SU-DHL-6 (cell line): ENCODE data around the gene ERBB4.

Experiments
- H2AFZ ChIP-seq: fragments of 200-600 bp; sonication (generic); 2 replicates; pipeline ENCODE4 v1.6.1; 2014; ENCODE audit warnings: low read depth, mild to moderate bottlenecking, moderate library complexity, mixed read lengths, antibody characterized with exemption, low read length; ENCODE audit not compliant: severe bottlenecking
- H3F3A ChIP-seq: fragments of 200-600 bp; shearing (Covaris generic); 2 replicates; pipeline ENCODE4 v1.6.0; 2016; ENCODE audit warnings: antibody characterized with exemption, mild to moderate bottlenecking; ENCODE audit not compliant: insufficient read depth
- H3K27ac ChIP-seq: fragments of 200-600 bp; sonication (generic); 2 replicates; pipeline ENCODE4 v1.5.1; 2016; ENCODE audit warnings: low read depth, mild to moderate bottlenecking, low read length, moderate library complexity, mixed read lengths
- H3K27me3 ChIP-seq: fragments of 200-600 bp; sonication (generic), shearing (Covaris generic); 2 replicates; pipeline ENCODE4 v1.6.0; 2014; ENCODE audit warnings: mild to moderate bottlenecking, low read length
- H3K36me3 ChIP-seq: fragments of 200-600 bp; sonication (generic); 2 replicates; pipeline ENCODE4 v1.6.1; 2014; ENCODE audit warnings: mild to moderate bottlenecking, low read length, mixed read lengths
- H3K4me2 ChIP-seq: fragments of 300-600, 200-600 bp; shearing (Covaris generic), sonication (generic); 2 replicates; pipeline ENCODE4 v1.6.0; 2014; ENCODE audit warnings: low read length, low read depth, mild to moderate bottlenecking; ENCODE audit not compliant: poor library complexity, severe bottlenecking
- H3K4me3 ChIP-seq: fragments of 200-600 bp; sonication (generic); 2 replicates; pipeline ENCODE4 v1.5.1; 2014; ENCODE audit warnings: antibody characterized with exemption, low read length, mild to moderate bottlenecking, mixed read lengths; ENCODE audit not compliant: insufficient read depth, poor library complexity, severe bottlenecking
- H3K79me2 ChIP-seq: fragments of 200-600 bp; sonication (generic); 2 replicates; pipeline ENCODE4 v1.6.1; 2014; ENCODE audit warnings: mild to moderate bottlenecking, low read length, moderate library complexity; ENCODE audit not compliant: insufficient read depth
- H3K9ac ChIP-seq: fragments of 200-600 bp; sonication (generic); 2 replicates; pipeline ENCODE4 v1.7.0; 2014; ENCODE audit warnings: mild to moderate bottlenecking, low read length
- H3K9me2 ChIP-seq: fragments of 200-600 bp; sonication (generic); replicated peaks from 2 replicates; pipeline ENCODE4 v1.6.1; 2014; ENCODE audit warnings: low read length; ENCODE audit not compliant: insufficient read depth
- H3K9me3 ChIP-seq: fragments of 200-600 bp; sonication (generic); 2 replicates; pipeline ENCODE4 v1.6.1; 2014; ENCODE audit warnings: low read length, mixed read lengths; ENCODE audit not compliant: insufficient read depth
- H4K20me1 ChIP-seq: fragments of 200-600 bp; sonication (generic); 2 replicates; pipeline ENCODE4 v1.6.1; 2014; ENCODE audit warnings: low read depth, mild to moderate bottlenecking, antibody characterized with exemption, low read length, moderate library complexity, mixed read lengths
- EZH2phosphoT487 ChIP-seq: fragments of 200-600 bp; sonication (generic), shearing (Covaris generic); conservative IDR thresholded peaks from 2 replicates; pipeline ENCODE4 v1.6.1; 2018; ENCODE audit warnings: mild to moderate bottlenecking, antibody characterized with exemption, low read length, moderate library complexity, mixed read lengths
- TF ChIP-seq, protein P1 (sequence below): fragments of 200-600 bp; sonication (generic); IDR thresholded peaks from one replicate; pipeline ENCODE4 v1.5.1; 2017; ENCODE audit warnings: antibody characterized with exemption, mild to moderate bottlenecking, low read length, moderate library complexity; ENCODE audit not compliant: insufficient read depth, poor library complexity, severe bottlenecking

Gene ERBB4

DNA sequence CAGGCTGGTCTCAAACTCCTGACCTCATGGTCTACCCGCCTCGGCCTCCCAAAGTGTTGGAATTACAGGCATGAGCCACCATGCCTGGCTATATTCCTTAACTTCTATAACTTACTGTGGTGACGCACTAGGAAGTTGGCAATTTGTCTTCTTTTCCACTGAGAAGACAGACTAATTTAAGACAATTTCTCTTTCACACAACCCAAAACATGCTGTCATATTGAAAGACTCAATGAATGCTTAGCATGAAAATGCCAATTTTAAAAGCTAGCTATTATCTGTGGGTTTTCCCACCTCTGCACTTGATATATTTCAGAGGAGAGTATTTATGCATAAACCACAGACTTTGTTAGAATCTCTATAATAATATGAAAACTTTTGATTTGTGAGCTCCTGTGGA lies 84.5 kb downstream of the ERBB4 start:
- Histone ChIP-seq H4K20me1 (no peaks in the 10 kb centered on the region), H3K9ac (no peak overlapping the region), H3K27ac (no peak overlapping the region), H3K27me3 (no peaks in the 10 kb centered on the region), H3K36me3 (no peaks in the 10 kb centered on the region), H3K9me2 (no peaks in the 10 kb centered on the region), H3K4me2 (no peak overlapping the region), H3K4me3 (no peak overlapping the region), H3F3A (no peaks in the 10 kb centered on the region), H3K79me2 (no peaks in the 10 kb centered on the region), H3K9me3 (no peaks in the 10 kb centered on the region), H2AFZ (no peak overlapping the region)
- TF ChIP-seq, protein P1, sequence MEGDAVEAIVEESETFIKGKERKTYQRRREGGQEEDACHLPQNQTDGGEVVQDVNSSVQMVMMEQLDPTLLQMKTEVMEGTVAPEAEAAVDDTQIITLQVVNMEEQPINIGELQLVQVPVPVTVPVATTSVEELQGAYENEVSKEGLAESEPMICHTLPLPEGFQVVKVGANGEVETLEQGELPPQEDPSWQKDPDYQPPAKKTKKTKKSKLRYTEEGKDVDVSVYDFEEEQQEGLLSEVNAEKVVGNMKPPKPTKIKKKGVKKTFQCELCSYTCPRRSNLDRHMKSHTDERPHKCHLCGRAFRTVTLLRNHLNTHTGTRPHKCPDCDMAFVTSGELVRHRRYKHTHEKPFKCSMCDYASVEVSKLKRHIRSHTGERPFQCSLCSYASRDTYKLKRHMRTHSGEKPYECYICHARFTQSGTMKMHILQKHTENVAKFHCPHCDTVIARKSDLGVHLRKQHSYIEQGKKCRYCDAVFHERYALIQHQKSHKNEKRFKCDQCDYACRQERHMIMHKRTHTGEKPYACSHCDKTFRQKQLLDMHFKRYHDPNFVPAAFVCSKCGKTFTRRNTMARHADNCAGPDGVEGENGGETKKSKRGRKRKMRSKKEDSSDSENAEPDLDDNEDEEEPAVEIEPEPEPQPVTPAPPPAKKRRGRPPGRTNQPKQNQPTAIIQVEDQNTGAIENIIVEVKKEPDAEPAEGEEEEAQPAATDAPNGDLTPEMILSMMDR = no peak
- no peak for TF ChIP-seq EZH2phosphoT487

DNA sequence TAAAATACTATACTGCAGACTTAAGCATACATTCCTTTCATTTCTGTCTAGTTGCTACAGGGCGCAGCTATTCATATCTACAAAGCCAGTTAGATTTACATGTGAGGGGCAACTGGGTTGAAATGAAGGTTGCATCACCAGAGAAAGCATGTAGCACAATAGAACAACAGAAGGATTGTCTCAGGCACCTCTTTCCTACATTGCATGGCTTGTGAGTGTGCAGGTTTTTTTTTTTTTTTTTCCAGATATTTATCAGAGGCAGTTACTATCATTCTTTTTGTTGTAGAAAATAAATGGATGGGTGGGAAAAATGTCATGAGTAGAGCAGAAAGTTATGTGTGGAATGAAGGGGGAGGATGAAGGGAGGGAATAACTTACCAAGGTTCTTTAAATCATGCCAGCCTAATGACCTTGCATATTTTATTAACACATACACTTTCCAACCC lies 86.8 kb downstream of the ERBB4 start:
- H2AFZ ChIP-seq = no peak overlapping the region
- H3K27ac ChIP-seq = no peak overlapping the region
- H3K4me2 ChIP-seq = no peak overlapping the region

DNA sequence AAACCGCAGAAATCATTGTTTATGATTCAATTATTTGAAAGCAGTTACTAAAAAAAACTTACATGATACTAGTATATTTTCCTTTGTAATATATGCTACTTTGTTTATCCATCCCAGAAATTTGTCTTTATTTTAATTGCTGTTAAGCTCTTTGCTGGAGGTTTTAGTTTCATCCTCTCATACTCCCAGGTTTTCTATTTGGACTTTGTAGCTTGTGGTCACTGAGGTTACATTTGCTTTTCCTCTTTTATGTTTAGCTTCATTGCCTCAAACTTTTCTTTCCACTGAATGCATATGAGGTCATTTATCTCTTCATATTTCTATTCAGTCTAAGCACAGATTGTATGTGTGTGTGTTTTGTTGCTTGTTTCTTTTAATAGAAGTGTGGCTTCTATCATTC lies 89.9 kb downstream of the ERBB4 start:
- no peaks in the 10 kb centered on the region for H3K79me2 ChIP-seq
- H3F3A ChIP-seq = no peaks in the 10 kb centered on the region
- H3K9ac ChIP-seq = no peak overlapping the region
- H3K36me3 ChIP-seq = no peaks in the 10 kb centered on the region
- H3K4me2 ChIP-seq = no peak overlapping the region
- no peaks in the 10 kb centered on the region for H3K9me2 ChIP-seq
- no peaks in the 10 kb centered on the region for H3K27me3 ChIP-seq
- no peaks in the 10 kb centered on the region for H4K20me1 ChIP-seq
- no peaks in the 10 kb centered on the region for H3K9me3 ChIP-seq
- no peak overlapping the region for H3K4me3 ChIP-seq
- no peak overlapping the region for H2AFZ ChIP-seq
- H3K27ac ChIP-seq = no peak overlapping the region
- TF ChIP-seq, protein P1 = no peak
- no peak for TF ChIP-seq EZH2phosphoT487

More for the DNA sequence above, 86.8 kb downstream of the ERBB4 start:
- Histone ChIP-seq H3K9ac (no peak overlapping the region), H3K4me3 (no peak overlapping the region), H3K36me3 (no peaks in the 10 kb centered on the region), H3K79me2 (no peaks in the 10 kb centered on the region), H3K9me2 (no peaks in the 10 kb centered on the region), H3K27me3 (no peaks in the 10 kb centered on the region), H3F3A (no peaks in the 10 kb centered on the region), H3K9me3 (no peaks in the 10 kb centered on the region), H4K20me1 (no peaks in the 10 kb centered on the region)
- TF ChIP-seq, protein P1 = no peak
- no peak for TF ChIP-seq EZH2phosphoT487

DNA sequence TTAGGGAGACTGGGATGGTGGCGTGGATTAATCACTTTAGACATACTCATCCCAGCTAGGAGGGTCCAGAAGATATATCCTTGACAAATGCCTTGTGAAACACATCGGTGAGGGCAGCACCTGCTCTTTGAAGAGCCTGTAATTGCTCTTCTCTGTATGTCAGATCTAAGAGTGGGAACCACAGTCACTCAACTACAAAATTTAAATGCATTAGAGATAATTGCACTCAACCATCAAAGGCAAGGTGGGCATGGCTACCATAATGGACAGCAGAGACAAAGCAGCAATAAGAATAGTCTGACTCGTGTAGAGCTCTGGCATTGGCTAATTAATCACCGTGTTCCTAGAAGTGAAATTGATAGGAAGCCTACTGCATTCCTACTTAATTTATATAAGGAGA lies 96.8 kb downstream of the ERBB4 start:
- no peak overlapping the region for H2AFZ ChIP-seq
- H3K27me3 ChIP-seq = no peaks in the 10 kb centered on the region
- H4K20me1 ChIP-seq = no peaks in the 10 kb centered on the region
- no peak overlapping the region for H3K4me3 ChIP-seq
- H3K9ac ChIP-seq = no peak overlapping the region
- TF ChIP-seq, protein P1 = no peak
- no peak for TF ChIP-seq EZH2phosphoT487
- H3K79me2 ChIP-seq = no peaks in the 10 kb centered on the region
- no peaks in the 10 kb centered on the region for H3K36me3 ChIP-seq
- H3F3A ChIP-seq = no peaks in the 10 kb centered on the region
- H3K4me2 ChIP-seq = no peak overlapping the region
- no peaks in the 10 kb centered on the region for H3K9me2 ChIP-seq
- H3K27ac ChIP-seq = no peak overlapping the region
- H3K9me3 ChIP-seq = no peaks in the 10 kb centered on the region
